ENCODE data around the gene SMARCC2. TPM values are rescaled to one million over a fixed set of nuclear protein-coding genes. Genes with fewer than 3 reads are reported as not detected.

SMARCC2 gene
- total RNA-seq, 2 experiments from 2014 or later = 79.3 to 87.9 TPM

DNA sequence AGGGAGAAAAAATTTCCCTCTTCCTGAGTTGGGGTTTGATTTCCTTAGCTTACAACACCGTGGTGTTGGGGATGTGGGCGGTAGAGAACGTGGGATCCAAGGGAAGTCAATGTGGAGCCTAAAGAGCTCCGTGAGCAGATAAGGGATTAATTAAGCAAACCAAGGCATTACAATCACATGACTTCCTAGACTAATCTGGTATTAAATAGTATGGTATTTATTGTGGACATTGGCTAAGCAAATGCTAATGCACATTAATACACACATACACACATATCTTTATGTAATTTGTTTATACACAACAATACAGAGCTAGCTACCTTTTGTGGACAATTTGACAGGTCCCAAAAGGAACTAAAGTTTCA lies 33.2 kb upstream of the SMARCC2 start:
- Mint-ChIP-seq H3K4me1 (ENCODE audit: low read depth) (peaks cover 27% of the 10 kb centered on the region), H3K27ac (peak overlapping the region; percentile 96), H3K4me3 (peak overlapping the region; percentile 98), H3K9me3 (no peaks in the 10 kb centered on the region), H3K27me3 (no peaks in the 10 kb centered on the region), H3K36me3 (ENCODE audit: low read depth) (peaks cover 14% of the 10 kb centered on the region)
- TF ChIP-seq, protein P1, sequence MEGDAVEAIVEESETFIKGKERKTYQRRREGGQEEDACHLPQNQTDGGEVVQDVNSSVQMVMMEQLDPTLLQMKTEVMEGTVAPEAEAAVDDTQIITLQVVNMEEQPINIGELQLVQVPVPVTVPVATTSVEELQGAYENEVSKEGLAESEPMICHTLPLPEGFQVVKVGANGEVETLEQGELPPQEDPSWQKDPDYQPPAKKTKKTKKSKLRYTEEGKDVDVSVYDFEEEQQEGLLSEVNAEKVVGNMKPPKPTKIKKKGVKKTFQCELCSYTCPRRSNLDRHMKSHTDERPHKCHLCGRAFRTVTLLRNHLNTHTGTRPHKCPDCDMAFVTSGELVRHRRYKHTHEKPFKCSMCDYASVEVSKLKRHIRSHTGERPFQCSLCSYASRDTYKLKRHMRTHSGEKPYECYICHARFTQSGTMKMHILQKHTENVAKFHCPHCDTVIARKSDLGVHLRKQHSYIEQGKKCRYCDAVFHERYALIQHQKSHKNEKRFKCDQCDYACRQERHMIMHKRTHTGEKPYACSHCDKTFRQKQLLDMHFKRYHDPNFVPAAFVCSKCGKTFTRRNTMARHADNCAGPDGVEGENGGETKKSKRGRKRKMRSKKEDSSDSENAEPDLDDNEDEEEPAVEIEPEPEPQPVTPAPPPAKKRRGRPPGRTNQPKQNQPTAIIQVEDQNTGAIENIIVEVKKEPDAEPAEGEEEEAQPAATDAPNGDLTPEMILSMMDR (IDR thresholded peaks at IDR 0.05) = no peak
- ATAC-seq (no peak), DNase-seq (no peak)
- ChIA-PET POLR2A (interaction anchor here (0.7 to 3.1 kb wide), 19 partner anchors 9 to 176 kb away, joined by 3 to 22 read pairs (median 4); partner anchors contain the start of genes ANKRD52, PAN2, SMARCC2 and STAT2), CTCF (interaction anchor here (0.7 to 4.1 kb wide), 20 partner anchors 12 to 248 kb away, joined by 3 to 41 read pairs (median 6); partner anchors contain the start of genes ANKRD52, COQ10A, ERBB3 and ESYT1)
- intact Hi-C loops (cut with micrococcal nuclease) = loop anchor here (2.0 to 5.0 kb wide), 2 partner anchors 45 to 104 kb away; partner anchors contain the start of genes COQ10A and ZC3H10

DNA sequence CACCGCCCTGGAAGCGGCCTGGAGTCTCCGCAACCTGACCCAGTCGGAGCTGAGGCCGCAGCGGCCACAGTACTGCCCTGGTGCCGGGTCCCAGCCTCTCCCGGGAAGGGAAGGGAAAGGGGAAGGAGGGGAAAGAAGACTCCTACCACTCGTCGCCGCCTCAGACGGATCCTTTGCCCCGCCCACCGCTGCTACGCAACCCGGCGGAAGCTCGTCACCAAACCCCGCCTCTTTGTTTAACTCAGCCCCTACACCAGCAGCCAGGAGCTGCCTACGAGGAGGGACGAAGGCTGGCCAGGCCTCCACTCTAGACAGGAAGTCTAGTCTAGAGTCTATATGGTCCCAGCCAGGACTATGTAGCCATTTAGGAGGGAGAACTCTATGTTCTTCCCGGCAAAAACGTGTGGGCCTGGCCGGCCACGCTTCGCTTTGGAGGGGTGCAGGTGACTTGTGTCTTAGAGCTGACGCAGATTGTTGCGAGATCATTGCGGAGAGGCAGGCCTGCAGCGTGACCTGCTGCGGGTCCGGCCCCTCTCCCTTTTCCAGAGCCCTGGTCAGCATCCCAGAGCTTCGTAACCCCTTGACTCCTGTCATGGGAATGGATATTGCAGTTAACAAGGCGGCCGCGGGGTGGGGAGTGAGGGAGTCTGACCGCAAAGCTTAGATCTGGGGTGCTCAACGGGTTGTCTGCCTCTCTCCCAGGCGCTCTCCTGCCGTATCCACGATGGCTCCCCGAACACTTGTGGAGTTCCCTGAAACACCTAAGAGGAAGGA lies 32.7 kb upstream of the SMARCC2 start, which contains the start of gene RNF41:
TSS of gene RNF41 (minus strand) at position 166 of the 774 bp plus-strand sequence. CDS start 7,875 bp downstream, outside the sequence.
- H3K36me3 Mint-ChIP-seq (ENCODE audit: low read depth) = peaks cover 12% of the 10 kb centered on the region
- peak within 1 kb of the TSS; percentile 96 for H3K27ac Mint-ChIP-seq
- TF ChIP-seq, protein P1 (IDR thresholded peaks at IDR 0.05) = no peak
- no peaks in the 10 kb centered on the region for H3K9me3 Mint-ChIP-seq
- DNase-seq (peak; percentile 95), ATAC-seq (peak; percentile 87)
- H3K4me1 Mint-ChIP-seq (ENCODE audit: low read depth) = peaks cover 27% of the 10 kb centered on the region
- ChIA-PET CTCF (interaction anchor here (0.6 to 4.1 kb wide), 22 partner anchors 12 to 491 kb away, joined by 3 to 41 read pairs (median 5); partner anchors contain the start of genes ANKRD52, COQ10A, ERBB3 and ESYT1), POLR2A (interaction anchor here (0.7 to 3.1 kb wide), 18 partner anchors 8 to 176 kb away, joined by 3 to 22 read pairs (median 4); partner anchors contain the start of genes ANKRD52, PAN2, SMARCC2 and STAT2)
- H3K4me3 Mint-ChIP-seq = peak within 1 kb of the TSS; percentile 98
- intact Hi-C loops (cut with micrococcal nuclease) = loop anchor here (2.0 to 5.0 kb wide), 2 partner anchors 45 to 103 kb away; partner anchors contain the start of genes COQ10A and ZC3H10
- no peaks in the 10 kb centered on the region for H3K27me3 Mint-ChIP-seq

DNA sequence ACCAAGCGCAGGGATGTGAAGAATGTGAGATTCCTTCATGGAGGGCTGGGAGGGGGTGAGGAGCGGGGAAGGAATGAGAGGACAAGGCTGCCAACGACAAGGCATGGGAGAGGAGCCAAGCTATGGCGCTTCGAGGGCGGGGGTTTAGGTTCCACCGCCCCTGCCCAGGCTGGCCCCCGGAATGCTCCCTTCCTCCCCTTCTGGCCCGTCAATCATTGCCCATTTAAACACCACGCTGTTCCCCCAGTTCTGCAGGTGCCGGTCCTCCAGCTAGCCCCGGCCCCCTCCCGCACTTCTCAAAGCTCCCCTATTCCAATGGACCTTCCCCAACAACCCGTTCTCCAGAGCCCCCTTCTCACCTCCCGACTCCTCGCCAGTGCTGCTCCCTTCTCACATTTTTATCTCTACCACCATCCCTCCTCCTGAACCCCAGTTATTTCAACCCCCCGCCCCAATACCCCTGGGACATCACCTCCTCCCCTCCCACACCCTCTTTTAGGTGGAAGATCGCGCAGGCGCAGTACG lies 32.0 kb upstream of the SMARCC2 start:
- POLR2A ChIA-PET = interaction anchor here (1.2 to 3.1 kb wide), 10 partner anchors 9 to 138 kb away, joined by 3 to 22 read pairs (median 7); partner anchors contain the start of genes ANKRD52, SMARCC2, STAT2 and ZC3H10
- peak; percentile 20 for DNase-seq
- intact Hi-C loops (cut with micrococcal nuclease) = loop anchor here (5.0 kb wide), 1 partner anchor 46 kb away; the partner anchor contains the start of gene COQ10A

DNA sequence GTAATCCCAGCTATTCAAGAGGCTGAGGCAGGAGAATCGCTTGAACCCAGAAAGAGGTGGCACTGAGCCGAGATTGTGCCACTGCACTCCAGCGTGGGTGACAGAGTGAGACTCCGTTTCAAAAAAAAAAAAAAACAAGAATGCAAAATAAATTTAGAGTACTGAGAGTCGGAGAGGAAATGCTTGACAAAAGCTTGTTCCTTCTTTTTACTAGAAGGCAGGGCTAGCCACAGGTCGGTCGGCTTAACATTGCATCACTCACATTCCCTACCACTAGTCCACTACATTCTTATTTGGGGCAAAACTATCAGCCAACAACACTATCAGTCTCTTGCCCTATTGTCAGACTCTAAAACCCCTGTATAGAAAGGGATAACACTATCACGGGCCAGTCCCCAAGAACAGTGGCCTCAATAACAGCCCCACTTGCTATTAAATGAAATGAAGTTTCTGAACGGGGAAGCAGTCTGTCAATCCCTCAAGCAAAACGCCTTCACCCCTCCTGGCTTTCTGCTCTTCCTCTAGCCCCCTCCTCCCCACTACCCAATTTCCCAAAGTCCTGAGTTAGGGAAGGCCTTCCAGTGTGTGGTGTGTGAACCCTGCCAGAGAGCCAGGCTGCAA lies 31.4 kb upstream of the SMARCC2 start:
- TF ChIP-seq, protein P1 (IDR thresholded peaks at IDR 0.05) = no peak
- ChIA-PET POLR2A (interaction anchor here (0.6 to 3.1 kb wide), 4 partner anchors 13 to 139 kb away, joined by 4 to 22 read pairs (median 14); partner anchors contain the start of genes SMARCC2, STAT2 and ZC3H10), CTCF (interaction anchor here (0.7 to 4.1 kb wide), 8 partner anchors 13 to 139 kb away, joined by 3 to 41 read pairs (median 8); partner anchors contain the start of genes CS, SMARCC2, STAT2 and ZC3H10)
- Mint-ChIP-seq H3K27ac (peak overlapping the region; percentile 96), H3K27me3 (no peaks in the 10 kb centered on the region), H3K4me3 (peak overlapping the region; percentile 98), H3K9me3 (no peaks in the 10 kb centered on the region), H3K36me3 (ENCODE audit: low read depth) (peaks cover 8% of the 10 kb centered on the region), H3K4me1 (ENCODE audit: low read depth) (peaks cover 25% of the 10 kb centered on the region)
- DNase-seq (no peak), ATAC-seq (no peak)
- intact Hi-C loops (cut with micrococcal nuclease) = loop anchor here (5.0 kb wide), 1 partner anchor 47 kb away; the partner anchor contains the start of gene COQ10A

More for the DNA sequence above, 32.0 kb upstream of the SMARCC2 start:
- peak; percentile 25 for ATAC-seq
- peaks cover 11% of the 10 kb centered on the region for H3K36me3 Mint-ChIP-seq (ENCODE audit: low read depth)
- CTCF ChIA-PET = interaction anchor here (0.8 to 4.1 kb wide), 16 partner anchors 13 to 142 kb away, joined by 3 to 41 read pairs (median 7); partner anchors contain the start of genes ANKRD52, COQ10A, ERBB3 and ESYT1
- H3K4me1 Mint-ChIP-seq (ENCODE audit: low read depth) = peaks cover 27% of the 10 kb centered on the region
- TF ChIP-seq, protein P1 (IDR thresholded peaks at IDR 0.05) = no peak
- H3K9me3 Mint-ChIP-seq = no peaks in the 10 kb centered on the region
- H3K27ac Mint-ChIP-seq = peak overlapping the region; percentile 96
- H3K4me3 Mint-ChIP-seq = peak overlapping the region; percentile 98
- no peaks in the 10 kb centered on the region for H3K27me3 Mint-ChIP-seq

Data from activated CD8-positive, alpha-beta T cell treated with anti-CD3 and anti-CD28 coated beads for 36 hours (primary cell).